HG02938 (cell line): ENCODE measurements around the gene ANKRD16.
"Not testable (repeated sequence)": the region's sequence is repeated elsewhere in the genome, so short reads cannot be mapped to it uniquely, and the experiment has no call there.

Source experiments
- ATAC-seq: cut with Tn5 transposase; IDR thresholded peaks from one replicate; pipeline ENCODE4 v1.9.1; 2021; ENCODE audit warnings: mild to moderate bottlenecking, moderate library complexity; ENCODE audit not compliant: unreplicated experiment

The ANKRD16 gene

GRCh38 chr10:5840314-5841307, 49.1 kb downstream of the ANKRD16 start:
- peak; percentile 63 for ATAC-seq

- ATAC-seq = not testable (repeated sequence)
These were observed 53.5 kb downstream of the ANKRD16 start for GRCh38 chr10:5836181-5836580.

- no peak for ATAC-seq
These were observed 54.1 kb downstream of the ANKRD16 start for GRCh38 chr10:5835446-5836095.

- ATAC-seq = no peak
These were observed 55.9 kb downstream of the ANKRD16 start for GRCh38 chr10:5833814-5834213.

- no peak for ATAC-seq
These were observed 56.7 kb downstream of the ANKRD16 start for GRCh38 chr10:5832946-5833345.

GRCh38 chr10:5831446-5831782, 58.3 kb downstream of the ANKRD16 start:
- ATAC-seq = no peak

- ATAC-seq = no peak
These were observed 58.9 kb downstream of the ANKRD16 start for GRCh38 chr10:5830629-5831445.

GRCh38 chr10:5829267-5829666, 60.4 kb downstream of the ANKRD16 start:
- no peak for ATAC-seq

- ATAC-seq = no peak
These were observed 61.0 kb downstream of the ANKRD16 start for GRCh38 chr10:5828725-5829124.

GRCh38 chr10:5827841-5828240, 61.9 kb downstream of the ANKRD16 start:
- ATAC-seq = no peak

- ATAC-seq = not testable (repeated sequence)
These were observed 63.2 kb downstream of the ANKRD16 start for GRCh38 chr10:5826511-5826910.

- ATAC-seq = no peak
These were observed 70.8 kb downstream of the ANKRD16 start for GRCh38 chr10:5818894-5819293.

- no peak for ATAC-seq
These were observed 71.7 kb downstream of the ANKRD16 start for GRCh38 chr10:5818048-5818331.

- ATAC-seq = no peak
These were observed 72.2 kb downstream of the ANKRD16 start for GRCh38 chr10:5817322-5818047.

GRCh38 chr10:5816170-5816569, 73.5 kb downstream of the ANKRD16 start:
- no peak for ATAC-seq

GRCh38 chr10:5814110-5815107, 75.3 kb downstream of the ANKRD16 start:
- no peak for ATAC-seq

- ATAC-seq = peak; percentile 54
These were observed 76.2 kb downstream of the ANKRD16 start, which contains the start of gene GDI2 for GRCh38 chr10:5813341-5814109. Gene GDI2 (minus strand): TSS chr10:5813434. CDS start chr10:5813258, 176 bp downstream.

GRCh38 chr10:5813091-5813340, 76.7 kb downstream of the ANKRD16 start:
- ATAC-seq = peak; percentile 16
